B cell (primary cell): ENCODE results near the gene GRAMD2A.

Source experiments
- EZH2 ChIP-seq: IDR thresholded peaks from 2 replicates; pipeline ENCODE4 v1.6.1; 2012; ENCODE audit warnings: borderline replicate concordance, low read depth, mild to moderate bottlenecking, moderate library complexity, low read length; ENCODE audit not compliant: insufficient read depth, poor library complexity, severe bottlenecking
- TF ChIP-seq, protein P1 (sequence below): fragments of 200-600 bp; IDR thresholded peaks from one replicate; pipeline ENCODE4 v1.8.0; 2022; ENCODE audit warnings: antibody characterized with exemption, mild to moderate bottlenecking

- TF ChIP-seq, protein P1, sequence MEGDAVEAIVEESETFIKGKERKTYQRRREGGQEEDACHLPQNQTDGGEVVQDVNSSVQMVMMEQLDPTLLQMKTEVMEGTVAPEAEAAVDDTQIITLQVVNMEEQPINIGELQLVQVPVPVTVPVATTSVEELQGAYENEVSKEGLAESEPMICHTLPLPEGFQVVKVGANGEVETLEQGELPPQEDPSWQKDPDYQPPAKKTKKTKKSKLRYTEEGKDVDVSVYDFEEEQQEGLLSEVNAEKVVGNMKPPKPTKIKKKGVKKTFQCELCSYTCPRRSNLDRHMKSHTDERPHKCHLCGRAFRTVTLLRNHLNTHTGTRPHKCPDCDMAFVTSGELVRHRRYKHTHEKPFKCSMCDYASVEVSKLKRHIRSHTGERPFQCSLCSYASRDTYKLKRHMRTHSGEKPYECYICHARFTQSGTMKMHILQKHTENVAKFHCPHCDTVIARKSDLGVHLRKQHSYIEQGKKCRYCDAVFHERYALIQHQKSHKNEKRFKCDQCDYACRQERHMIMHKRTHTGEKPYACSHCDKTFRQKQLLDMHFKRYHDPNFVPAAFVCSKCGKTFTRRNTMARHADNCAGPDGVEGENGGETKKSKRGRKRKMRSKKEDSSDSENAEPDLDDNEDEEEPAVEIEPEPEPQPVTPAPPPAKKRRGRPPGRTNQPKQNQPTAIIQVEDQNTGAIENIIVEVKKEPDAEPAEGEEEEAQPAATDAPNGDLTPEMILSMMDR = no peak
- no peak for TF ChIP-seq EZH2
These were observed 13.3 kb downstream of the GRAMD2A start for GRCh38 chr15:72184165-72184811.
